Right renal pelvis (tissue), 4 donors: ENCODE results near the gene PTMS. TPM values are rescaled to one million over a fixed set of nuclear protein-coding genes. Genes with fewer than 3 reads are reported as not detected.
"Not testable (repeated sequence)": the region's sequence is repeated elsewhere in the genome, so short reads cannot be mapped to it uniquely, and the experiment has no call there.

ENCODE experiments used
- DNase-seq, 4 donors: peaks; one replicate each; pipeline ENCODE4 v3.0.0-alpha.2; 2013; ENCODE audit warnings: low read depth in 4 of 4, low spot score in 3 of 4, missing footprints in 1 of 4
- polyA plus RNA-seq, 4 donors: library from polyadenylated mRNA; unstranded; fragments of 120-200 nt; gene quantifications; one replicate each; pipeline ENCODE4 v1.2.1, GENCODE V29; 2013; ENCODE audit not compliant: insufficient read length in 4 of 4

The PTMS gene
- 100 to 1,000 TPM; 540 to 611 (median 577) TPM for polyA plus RNA-seq

GRCh38 chr12:6765634-6766581, at the start of gene PTMS:
TSS of gene PTMS (plus strand) at chr12:6766363. CDS start at chr12:6766706, 343 bp downstream.
- DNase-seq: peak in 3 of 4 donors; percentile 70 to 81 (median 78)

- DNase-seq: no peak
Measured at GRCh38 chr12:6716874-6717437, 49.2 kb upstream of the PTMS start.

GRCh38 chr12:6722863-6723262, 43.3 kb upstream of the PTMS start:
- DNase-seq: no peak

GRCh38 chr12:6723607-6724408, 42.4 kb upstream of the PTMS start, which contains the start of gene COPS7A:
TSS of gene COPS7A (plus strand) at chr12:6724046. CDS start at chr12:6724657, 611 bp downstream.
- DNase-seq: peak; percentile 93 to 96 (median 94)

GRCh38 chr12:6724409-6724797, 41.8 kb upstream of the PTMS start:
- no peak for DNase-seq

GRCh38 chr12:6725350-6725749, 40.8 kb upstream of the PTMS start:
- no peak for DNase-seq

GRCh38 chr12:6729186-6729585, 37.0 kb upstream of the PTMS start:
- no peak for DNase-seq

GRCh38 chr12:6730169-6730568, 36.0 kb upstream of the PTMS start:
- no peak for DNase-seq

GRCh38 chr12:6734506-6735387, 31.4 kb upstream of the PTMS start:
- DNase-seq: no peak

- peak in 2 of 4 donors; percentile 13 to 40 for DNase-seq
Measured at GRCh38 chr12:6735448-6736191, 30.5 kb upstream of the PTMS start.

- DNase-seq: no peak
Measured at GRCh38 chr12:6736754-6737153, 29.4 kb upstream of the PTMS start.

GRCh38 chr12:6742080-6742479, 24.1 kb upstream of the PTMS start:
- not testable (repeated sequence) for DNase-seq

- no peak for DNase-seq
Measured at GRCh38 chr12:6742834-6743233, 23.3 kb upstream of the PTMS start.

- not testable (repeated sequence) for DNase-seq
Measured at GRCh38 chr12:6743300-6743699, 22.9 kb upstream of the PTMS start.

- no peak for DNase-seq
Measured at GRCh38 chr12:6745741-6746525, 20.2 kb upstream of the PTMS start.

GRCh38 chr12:6747216-6747615, 18.9 kb upstream of the PTMS start:
- DNase-seq: no peak

GRCh38 chr12:6748761-6749160, 17.4 kb upstream of the PTMS start:
- DNase-seq: no peak

- no peak for DNase-seq
Measured at GRCh38 chr12:6750506-6750905, 15.7 kb upstream of the PTMS start.
